ENCODE results near the gene H2BW1.
"Not testable (repeated sequence)": the region's sequence is repeated elsewhere in the genome, so short reads cannot be mapped to it uniquely, and the experiment has no call there.

The H2BW1 gene, protein sequence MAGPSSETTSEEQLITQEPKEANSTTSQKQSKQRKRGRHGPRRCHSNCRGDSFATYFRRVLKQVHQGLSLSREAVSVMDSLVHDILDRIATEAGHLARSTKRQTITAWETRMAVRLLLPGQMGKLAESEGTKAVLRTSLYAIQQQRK

DNA sequence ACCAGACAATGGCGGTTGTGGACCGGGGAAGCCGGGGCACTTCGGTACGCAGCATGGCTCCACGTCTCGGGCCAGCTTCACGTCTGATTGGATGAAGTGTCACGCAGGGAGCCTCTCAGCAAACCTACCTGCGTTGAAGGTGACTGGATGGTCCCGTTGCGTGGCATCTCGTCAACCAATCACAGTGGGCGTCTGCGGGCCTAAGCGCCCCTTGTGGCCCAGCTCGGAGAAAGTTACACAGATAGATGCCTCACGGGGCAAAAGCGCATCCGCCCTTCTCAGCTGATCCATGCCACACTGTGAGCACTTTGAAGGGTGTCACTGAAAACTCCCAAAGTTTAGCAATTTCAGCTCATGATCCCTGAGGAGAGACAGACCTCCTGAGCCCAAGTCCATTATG, at the start of gene H2BW1:
TSS of gene H2BW1 (minus strand) at position 103 of the 400 bp plus-strand sequence. CDS start 132 bp downstream, outside the sequence.
- DNase-seq: no peak

DNA sequence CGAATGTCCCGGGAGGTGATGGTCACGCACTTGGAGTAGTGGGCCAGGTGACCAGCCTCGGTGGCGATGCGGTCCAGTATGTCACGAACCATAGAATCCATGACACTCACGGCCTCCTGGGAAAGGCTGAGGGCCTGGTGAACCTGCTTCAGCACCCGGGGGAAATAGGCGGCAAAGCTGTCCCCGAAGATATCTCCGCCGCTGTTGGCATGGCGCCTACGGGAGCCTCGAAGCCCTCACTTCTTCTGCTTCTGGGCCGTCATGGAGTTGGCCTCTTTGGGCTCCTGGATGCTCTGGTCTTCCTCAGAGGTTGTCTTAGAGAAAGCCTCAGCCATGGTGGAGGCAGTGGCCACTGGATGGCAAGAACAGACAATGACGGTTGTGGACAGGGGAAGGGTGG, 49.1 kb upstream of the H2BW1 start:
- DNase-seq: not testable (repeated sequence)

- not testable (repeated sequence) for DNase-seq
These were observed 41.4 kb upstream of the H2BW1 start for GRCh38 chrX:104054956-104055355.

- no peak for DNase-seq
These were observed 33.7 kb upstream of the H2BW1 start for GRCh38 chrX:104047171-104047570.

- no peak for DNase-seq
These were observed 32.1 kb upstream of the H2BW1 start for GRCh38 chrX:104045642-104046041.

GRCh38 chrX:104041003-104041402, 27.5 kb upstream of the H2BW1 start:
- no peak for DNase-seq

- DNase-seq: no peak
These were observed 26.4 kb upstream of the H2BW1 start, which contains the start of gene H2BW2 for GRCh38 chrX:104039689-104040505. H2BW2 (plus strand) TSS chrX:104039956; CDS start chrX:104039995, 39 bp downstream.

GRCh38 chrX:104018126-104018525, 4.6 kb upstream of the H2BW1 start:
- DNase-seq: no peak

DNA sequence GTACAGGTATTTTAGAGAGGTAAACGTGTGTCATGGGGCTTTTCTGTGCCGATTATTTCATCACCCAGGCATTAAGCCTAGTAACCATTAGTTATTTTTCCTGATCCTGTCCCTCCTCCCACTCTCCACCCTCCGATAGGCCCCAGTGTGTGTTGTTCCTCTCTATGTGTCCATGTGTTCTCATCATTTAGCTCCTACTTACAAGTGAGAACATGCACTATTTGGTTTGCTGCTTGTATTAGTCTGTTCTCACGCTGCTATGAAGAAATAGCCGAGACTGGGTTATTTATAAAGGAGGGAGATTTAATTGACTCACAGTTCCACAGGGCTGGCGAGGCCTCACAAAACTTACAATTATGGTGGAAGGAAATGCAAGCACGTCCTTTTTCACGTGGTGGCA, 2.1 kb upstream of the H2BW1 start:
- DNase-seq: not testable (repeated sequence)

DNA sequence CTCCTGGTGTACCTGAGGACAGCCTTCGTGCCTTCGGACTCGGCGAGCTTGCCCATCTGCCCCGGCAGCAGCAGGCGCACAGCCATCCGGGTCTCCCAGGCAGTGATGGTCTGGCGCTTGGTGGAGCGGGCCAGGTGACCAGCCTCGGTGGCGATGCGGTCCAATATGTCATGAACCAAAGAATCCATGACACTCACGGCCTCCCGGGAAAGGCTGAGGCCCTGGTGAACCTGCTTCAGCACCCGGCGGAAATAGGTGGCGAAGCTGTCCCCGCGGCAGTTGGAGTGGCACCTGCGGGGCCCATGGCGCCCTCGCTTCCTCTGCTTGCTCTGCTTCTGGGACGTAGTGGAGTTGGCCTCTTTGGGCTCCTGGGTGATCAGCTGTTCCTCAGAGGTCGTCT, 350 bp downstream of the H2BW1 start:
- no peak for DNase-seq

GRCh38 chrX:104008831-104009230, 4.7 kb downstream of the H2BW1 start:
- DNase-seq: no peak

DNA sequence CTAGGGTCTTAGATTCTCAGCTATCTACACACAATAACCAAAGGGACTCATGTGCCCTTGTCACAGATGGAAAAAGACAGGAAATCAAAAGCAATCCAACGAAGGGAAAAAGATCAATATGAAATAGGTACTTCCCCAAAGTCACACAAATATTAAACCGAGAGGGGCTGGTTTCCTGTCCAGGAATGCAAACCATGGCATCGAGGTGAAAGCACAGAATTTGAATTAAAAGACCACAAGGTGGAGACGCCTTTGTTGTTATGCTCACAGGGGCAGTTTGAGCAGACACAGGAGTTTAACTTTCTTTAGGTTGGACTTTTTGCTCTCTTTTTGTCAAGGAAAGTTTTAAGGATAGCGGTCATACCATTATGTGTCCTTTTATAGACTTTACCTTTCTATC, 14.3 kb downstream of the H2BW1 start:
- DNase-seq: no peak

GRCh38 chrX:103983508-103983907, 30.0 kb downstream of the H2BW1 start:
- not testable (repeated sequence) for DNase-seq

DNA sequence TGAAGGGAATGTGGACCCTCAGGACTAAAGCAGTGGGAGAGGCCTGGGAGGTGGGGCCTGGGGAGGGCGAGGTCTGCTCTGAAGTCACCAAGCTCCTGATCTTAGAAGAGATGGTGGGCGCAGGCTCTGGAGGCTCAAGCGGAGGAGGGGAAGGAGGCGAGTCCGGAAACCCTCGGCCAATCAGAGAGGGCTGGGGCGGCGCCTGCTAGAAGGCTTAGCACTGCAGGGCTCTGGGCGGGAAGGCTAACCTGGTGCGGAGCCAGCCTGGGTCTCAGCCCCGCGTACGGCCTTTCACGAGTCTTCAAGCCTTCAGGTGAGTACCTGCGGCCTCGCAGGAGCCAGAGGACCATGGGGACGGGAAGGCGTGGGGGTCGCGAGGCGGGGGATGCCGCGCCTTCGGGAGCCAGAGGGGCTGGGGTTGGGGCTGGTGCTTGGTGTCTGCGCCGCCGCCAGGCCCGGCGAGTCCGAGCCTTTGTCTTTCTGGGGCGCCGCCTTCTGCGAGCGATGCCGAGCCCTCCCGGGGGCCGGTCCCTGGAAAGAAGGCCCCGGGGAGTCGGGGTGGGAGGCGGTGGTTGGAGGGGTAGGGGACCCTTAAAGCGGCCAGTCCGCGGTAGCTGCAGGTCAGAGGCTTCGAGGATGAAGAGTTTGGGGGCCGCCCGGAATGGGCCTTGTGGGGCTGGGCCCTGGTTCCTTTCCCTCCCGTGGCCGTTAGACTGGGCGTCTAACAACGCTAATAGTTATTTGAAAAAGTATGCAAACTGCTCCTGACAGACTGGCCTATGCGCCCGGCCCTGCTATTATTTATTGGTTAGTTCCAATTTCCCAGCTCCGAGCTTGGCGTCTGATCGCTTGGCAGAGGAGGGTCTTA, 50.9 kb downstream of the H2BW1 start, which contains the start of gene TMSB15B:
TSS of gene TMSB15B (plus strand) at position 217 of the 868 bp plus-strand sequence.
- DNase-seq: not testable (repeated sequence)
